Measurements from ENCODE around the gene IP6K3.

Gene IP6K3

GRCh38 chr6:33702345-33702977 is 44.2 kb downstream of the IP6K3 start:
- no peak for DNase-seq

- DNase-seq = peak; percentile 73
These were observed 46.2 kb downstream of the IP6K3 start for GRCh38 chr6:33700391-33701050.

GRCh38 chr6:33699739-33700138 is 47.0 kb downstream of the IP6K3 start:
- no peak for DNase-seq

GRCh38 chr6:33699131-33699530 is 47.6 kb downstream of the IP6K3 start:
- DNase-seq = no peak

- DNase-seq = no peak
These were observed 48.2 kb downstream of the IP6K3 start for GRCh38 chr6:33698494-33698893.

- no peak for DNase-seq
These were observed 48.9 kb downstream of the IP6K3 start for GRCh38 chr6:33697845-33698244.

- DNase-seq = no peak
These were observed 49.9 kb downstream of the IP6K3 start for GRCh38 chr6:33696548-33697518.

- DNase-seq = no peak
These were observed 50.6 kb downstream of the IP6K3 start for GRCh38 chr6:33696076-33696475.

GRCh38 chr6:33695451-33695887 is 51.2 kb downstream of the IP6K3 start:
- DNase-seq = no peak

GRCh38 chr6:33694977-33695376 is 51.7 kb downstream of the IP6K3 start:
- no peak for DNase-seq

GRCh38 chr6:33694401-33694931 is 52.2 kb downstream of the IP6K3 start:
- DNase-seq = peak; percentile 60

- DNase-seq = no peak
These were observed 53.3 kb downstream of the IP6K3 start for GRCh38 chr6:33693186-33694105.

- DNase-seq = no peak
These were observed 53.9 kb downstream of the IP6K3 start for GRCh38 chr6:33692760-33693158.

- no peak for DNase-seq
These were observed 54.5 kb downstream of the IP6K3 start for GRCh38 chr6:33692078-33692759.

- no peak for DNase-seq
These were observed 55.1 kb downstream of the IP6K3 start for GRCh38 chr6:33691456-33692077.

GRCh38 chr6:33690766-33691165 is 55.9 kb downstream of the IP6K3 start:
- DNase-seq = no peak

- DNase-seq = no peak
These were observed 56.8 kb downstream of the IP6K3 start for GRCh38 chr6:33689879-33690278.

- no peak for DNase-seq
These were observed 57.6 kb downstream of the IP6K3 start for GRCh38 chr6:33689148-33689494.

- no peak for DNase-seq
These were observed 58.1 kb downstream of the IP6K3 start for GRCh38 chr6:33688451-33689147.

- DNase-seq = no peak
These were observed 58.7 kb downstream of the IP6K3 start for GRCh38 chr6:33688006-33688405.
